Type B pancreatic cell (in vitro differentiated cells): Measurements from ENCODE around the gene YPEL2. TPM values are rescaled to one million over a fixed set of nuclear protein-coding genes. Genes with fewer than 3 reads are reported as not detected.

Experiments
- DNase-seq: peaks from one replicate; pipeline ENCODE4 v3.0.0; 2021; ENCODE audit warnings: mixed read lengths; ENCODE audit not compliant: unreplicated experiment; ENCODE audit errors: extremely low spot score
- H3K27ac Mint-ChIP-seq: 2 replicates; pipeline ENCODE4 v1.8.0; 2021; ENCODE audit warnings: mild to moderate bottlenecking, mixed read lengths
- H3K27me3 Mint-ChIP-seq: 2 replicates; pipeline ENCODE4 v1.8.0; 2021; ENCODE audit warnings: mixed read lengths
- H3K36me3 Mint-ChIP-seq: 2 replicates; pipeline ENCODE4 v1.8.0; 2021; ENCODE audit warnings: mixed read lengths
- H3K4me1 Mint-ChIP-seq: one replicate; pipeline ENCODE4 v1.8.0; 2021; ENCODE audit warnings: mixed read lengths; ENCODE audit not compliant: unreplicated experiment
- H3K4me3 Mint-ChIP-seq: 2 replicates; pipeline ENCODE4 v1.8.0; 2021; ENCODE audit warnings: mild to moderate bottlenecking, mixed read lengths
- H3K9me3 Mint-ChIP-seq: 2 replicates; pipeline ENCODE4 v1.8.0; 2021; ENCODE audit warnings: mixed read lengths
- total RNA-seq: library from RNA; stranded (reverse); gene quantifications from 2 replicates; pipeline ENCODE4 v1.2.1, GENCODE V29; 2021; ENCODE audit warnings: low replicate concordance
- TF ChIP-seq, protein P1 (sequence below): fragments of 200-600 bp; sonication (generic); conservative IDR thresholded peaks from 2 replicates; pipeline ENCODE4 v1.5.0; 2021; ENCODE audit warnings: antibody characterized with exemption, mild to moderate bottlenecking

Gene YPEL2
- total RNA-seq, 1 donor from 2014 or later, result 14.7 TPM

GRCh38 chr17:59374612-59375011, 43.2 kb downstream of the YPEL2 start:
- no peak overlapping the region for H3K27ac Mint-ChIP-seq
- no peak overlapping the region for H3K4me3 Mint-ChIP-seq
- DNase-seq, result no peak
- peaks cover 56% of the 10 kb centered on the region for H3K4me1 Mint-ChIP-seq
- TF ChIP-seq, protein P1, sequence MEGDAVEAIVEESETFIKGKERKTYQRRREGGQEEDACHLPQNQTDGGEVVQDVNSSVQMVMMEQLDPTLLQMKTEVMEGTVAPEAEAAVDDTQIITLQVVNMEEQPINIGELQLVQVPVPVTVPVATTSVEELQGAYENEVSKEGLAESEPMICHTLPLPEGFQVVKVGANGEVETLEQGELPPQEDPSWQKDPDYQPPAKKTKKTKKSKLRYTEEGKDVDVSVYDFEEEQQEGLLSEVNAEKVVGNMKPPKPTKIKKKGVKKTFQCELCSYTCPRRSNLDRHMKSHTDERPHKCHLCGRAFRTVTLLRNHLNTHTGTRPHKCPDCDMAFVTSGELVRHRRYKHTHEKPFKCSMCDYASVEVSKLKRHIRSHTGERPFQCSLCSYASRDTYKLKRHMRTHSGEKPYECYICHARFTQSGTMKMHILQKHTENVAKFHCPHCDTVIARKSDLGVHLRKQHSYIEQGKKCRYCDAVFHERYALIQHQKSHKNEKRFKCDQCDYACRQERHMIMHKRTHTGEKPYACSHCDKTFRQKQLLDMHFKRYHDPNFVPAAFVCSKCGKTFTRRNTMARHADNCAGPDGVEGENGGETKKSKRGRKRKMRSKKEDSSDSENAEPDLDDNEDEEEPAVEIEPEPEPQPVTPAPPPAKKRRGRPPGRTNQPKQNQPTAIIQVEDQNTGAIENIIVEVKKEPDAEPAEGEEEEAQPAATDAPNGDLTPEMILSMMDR, result no peak
- no peaks in the 10 kb centered on the region for H3K27me3 Mint-ChIP-seq
- peaks cover 3% of the 10 kb centered on the region for H3K36me3 Mint-ChIP-seq
- H3K9me3 Mint-ChIP-seq, result no peaks in the 10 kb centered on the region

- Mint-ChIP-seq H3K9me3 (no peaks in the 10 kb centered on the region), H3K36me3 (peaks cover 3% of the 10 kb centered on the region), H3K4me1 (peaks cover 51% of the 10 kb centered on the region), H3K4me3 (no peak overlapping the region), H3K27me3 (no peaks in the 10 kb centered on the region), H3K27ac (no peak overlapping the region)
- TF ChIP-seq, protein P1, result no peak
- no peak for DNase-seq
Observed at GRCh38 chr17:59375857-59376256, 44.4 kb downstream of the YPEL2 start.

- DNase-seq, result no peak
- Mint-ChIP-seq H3K27ac (no peak overlapping the region), H3K36me3 (peaks cover 3% of the 10 kb centered on the region), H3K4me3 (no peak overlapping the region), H3K4me1 (peaks cover 44% of the 10 kb centered on the region), H3K27me3 (no peaks in the 10 kb centered on the region), H3K9me3 (no peaks in the 10 kb centered on the region)
- TF ChIP-seq, protein P1, result no peak
Observed at GRCh38 chr17:59376506-59376905, 45.1 kb downstream of the YPEL2 start.

GRCh38 chr17:59377410-59377809, 46.0 kb downstream of the YPEL2 start:
- Mint-ChIP-seq H3K27ac (no peak overlapping the region), H3K4me3 (no peak overlapping the region), H3K27me3 (no peaks in the 10 kb centered on the region), H3K36me3 (peaks cover 3% of the 10 kb centered on the region), H3K4me1 (peaks cover 41% of the 10 kb centered on the region), H3K9me3 (no peaks in the 10 kb centered on the region)
- no peak for DNase-seq
- TF ChIP-seq, protein P1, result no peak

GRCh38 chr17:59378675-59379074, 47.2 kb downstream of the YPEL2 start:
- no peaks in the 10 kb centered on the region for H3K9me3 Mint-ChIP-seq
- H3K36me3 Mint-ChIP-seq, result peaks cover 5% of the 10 kb centered on the region
- TF ChIP-seq, protein P1, result no peak
- H3K4me1 Mint-ChIP-seq, result peaks cover 30% of the 10 kb centered on the region
- no peak overlapping the region for H3K27ac Mint-ChIP-seq
- H3K4me3 Mint-ChIP-seq, result no peak overlapping the region
- no peak for DNase-seq
- no peaks in the 10 kb centered on the region for H3K27me3 Mint-ChIP-seq

DNA sequence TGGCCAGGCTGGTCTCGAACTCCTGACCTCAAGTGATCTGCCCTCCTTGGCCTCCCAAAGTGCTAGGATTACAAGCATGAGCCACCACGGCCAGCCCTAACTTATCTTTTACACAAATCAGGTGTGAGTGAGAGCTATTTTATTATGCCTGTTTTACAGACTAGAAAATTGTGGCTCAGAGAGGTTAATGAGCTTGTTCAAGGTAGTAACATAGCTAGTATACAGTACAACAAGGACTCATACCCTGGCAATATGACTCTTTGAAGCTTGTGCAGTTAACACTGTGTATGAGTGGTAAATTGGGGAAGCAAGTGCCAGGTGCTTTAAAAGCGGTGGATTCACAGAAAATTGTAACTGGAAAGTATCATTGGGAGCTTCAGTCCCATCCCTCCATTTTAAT, 49.0 kb downstream of the YPEL2 start:
- TF ChIP-seq, protein P1, result no peak
- DNase-seq, result no peak
- Mint-ChIP-seq H3K36me3 (peaks cover 7% of the 10 kb centered on the region), H3K27me3 (no peaks in the 10 kb centered on the region), H3K4me1 (peaks cover 22% of the 10 kb centered on the region), H3K4me3 (no peak overlapping the region), H3K9me3 (no peaks in the 10 kb centered on the region), H3K27ac (no peak overlapping the region)
